ENCODE results near the gene ADCY4.

The ADCY4 gene

GRCh38 chr14:24366721-24367513 is 32.0 kb upstream of the ADCY4 start:
- H3K4me3 ChIP-seq (ENCODE audit: low read depth in 1 of 2, low read length in 2 of 2) = peak overlapping the region; percentile 60 to 70
- peak overlapping the region; percentile 59 to 74 for H3K9ac ChIP-seq (ENCODE audit: low read depth in 1 of 2, low read length in 2 of 2)
- H3K27me3 ChIP-seq (ENCODE audit: control insufficient read depth in 1 of 2, insufficient read depth in 2 of 2, low read length in 2 of 2) = no peaks in the 10 kb centered on the region
- H3K27ac ChIP-seq (ENCODE audit: low read depth, low read length) = peak overlapping the region; percentile 74
- no peaks in the 10 kb centered on the region for H3K36me3 ChIP-seq (ENCODE audit: control insufficient read depth in 1 of 2, insufficient read depth in 2 of 2, low read length in 2 of 2)
- no peaks in the 10 kb centered on the region for H3K9me3 ChIP-seq (ENCODE audit: control insufficient read depth in 1 of 2, low read length in 2 of 2)
- peaks cover 12 to 16% of the 10 kb centered on the region in 2 donors for H3K4me1 ChIP-seq (ENCODE audit: control insufficient read depth in 1 of 2, insufficient read depth in 2 of 2, low read length in 2 of 2)

GRCh38 chr14:24366413-24366720 is 31.5 kb upstream of the ADCY4 start:
- H3K27me3 ChIP-seq (ENCODE audit: control insufficient read depth in 1 of 2, insufficient read depth in 2 of 2, low read length in 2 of 2) = no peaks in the 10 kb centered on the region
- no peaks in the 10 kb centered on the region for H3K9me3 ChIP-seq (ENCODE audit: control insufficient read depth in 1 of 2, low read length in 2 of 2)
- H3K9ac ChIP-seq (ENCODE audit: low read depth in 1 of 2, low read length in 2 of 2) = peak overlapping the region; percentile 59 to 72
- H3K27ac ChIP-seq (ENCODE audit: low read depth, low read length) = peak overlapping the region; percentile 74
- no peaks in the 10 kb centered on the region for H3K36me3 ChIP-seq (ENCODE audit: control insufficient read depth in 1 of 2, insufficient read depth in 2 of 2, low read length in 2 of 2)
- H3K4me1 ChIP-seq (ENCODE audit: control insufficient read depth in 1 of 2, insufficient read depth in 2 of 2, low read length in 2 of 2) = peaks cover 12 to 16% of the 10 kb centered on the region in 2 donors
- H3K4me3 ChIP-seq (ENCODE audit: low read depth in 1 of 2, low read length in 2 of 2) = peak overlapping the region; percentile 60 to 70

- Histone ChIP-seq H3K9ac (ENCODE audit: low read depth in 1 of 2, low read length in 2 of 2) (peak overlapping the region; percentile 59 to 72), H3K4me3 (ENCODE audit: low read depth in 1 of 2, low read length in 2 of 2) (peak overlapping the region; percentile 60 to 70), H3K27me3 (ENCODE audit: control insufficient read depth in 1 of 2, insufficient read depth in 2 of 2, low read length in 2 of 2) (no peaks in the 10 kb centered on the region), H3K4me1 (ENCODE audit: control insufficient read depth in 1 of 2, insufficient read depth in 2 of 2, low read length in 2 of 2) (peaks cover 12 to 16% of the 10 kb centered on the region in 2 donors), H3K27ac (ENCODE audit: low read depth, low read length) (peak overlapping the region; percentile 65), H3K36me3 (ENCODE audit: control insufficient read depth in 1 of 2, insufficient read depth in 2 of 2, low read length in 2 of 2) (no peaks in the 10 kb centered on the region), H3K9me3 (ENCODE audit: control insufficient read depth in 1 of 2, low read length in 2 of 2) (no peaks in the 10 kb centered on the region)
These were observed 30.9 kb upstream of the ADCY4 start for GRCh38 chr14:24365600-24366412.

GRCh38 chr14:24364841-24365240 is 30.0 kb upstream of the ADCY4 start:
- peaks cover 12 to 16% of the 10 kb centered on the region in 2 donors for H3K4me1 ChIP-seq (ENCODE audit: control insufficient read depth in 1 of 2, insufficient read depth in 2 of 2, low read length in 2 of 2)
- H3K36me3 ChIP-seq (ENCODE audit: control insufficient read depth in 1 of 2, insufficient read depth in 2 of 2, low read length in 2 of 2) = no peaks in the 10 kb centered on the region
- no peaks in the 10 kb centered on the region for H3K9me3 ChIP-seq (ENCODE audit: control insufficient read depth in 1 of 2, low read length in 2 of 2)
- no peak overlapping the region for H3K4me3 ChIP-seq (ENCODE audit: low read depth in 1 of 2, low read length in 2 of 2)
- no peak overlapping the region for H3K9ac ChIP-seq (ENCODE audit: low read depth in 1 of 2, low read length in 2 of 2)
- H3K27me3 ChIP-seq (ENCODE audit: control insufficient read depth in 1 of 2, insufficient read depth in 2 of 2, low read length in 2 of 2) = no peaks in the 10 kb centered on the region
- H3K27ac ChIP-seq (ENCODE audit: low read depth, low read length) = no peak overlapping the region

- Histone ChIP-seq H3K9ac (ENCODE audit: low read depth in 1 of 2, low read length in 2 of 2) (no peak overlapping the region), H3K4me3 (ENCODE audit: low read depth in 1 of 2, low read length in 2 of 2) (no peak overlapping the region), H3K27me3 (ENCODE audit: control insufficient read depth in 1 of 2, insufficient read depth in 2 of 2, low read length in 2 of 2) (no peaks in the 10 kb centered on the region), H3K27ac (ENCODE audit: low read depth, low read length) (no peak overlapping the region), H3K4me1 (ENCODE audit: control insufficient read depth in 1 of 2, insufficient read depth in 2 of 2, low read length in 2 of 2) (peaks cover 12 to 16% of the 10 kb centered on the region in 2 donors), H3K36me3 (ENCODE audit: control insufficient read depth in 1 of 2, insufficient read depth in 2 of 2, low read length in 2 of 2) (no peaks in the 10 kb centered on the region), H3K9me3 (ENCODE audit: control insufficient read depth in 1 of 2, low read length in 2 of 2) (no peaks in the 10 kb centered on the region)
These were observed 28.5 kb upstream of the ADCY4 start for GRCh38 chr14:24363401-24363800.

- no peaks in the 10 kb centered on the region for H3K36me3 ChIP-seq (ENCODE audit: control insufficient read depth in 1 of 2, insufficient read depth in 2 of 2, low read length in 2 of 2)
- no peaks in the 10 kb centered on the region for H3K27me3 ChIP-seq (ENCODE audit: control insufficient read depth in 1 of 2, insufficient read depth in 2 of 2, low read length in 2 of 2)
- H3K4me1 ChIP-seq (ENCODE audit: control insufficient read depth in 1 of 2, insufficient read depth in 2 of 2, low read length in 2 of 2) = peaks cover 12 to 13% of the 10 kb centered on the region in 2 donors
- no peak overlapping the region for H3K27ac ChIP-seq (ENCODE audit: low read depth, low read length)
- H3K9me3 ChIP-seq (ENCODE audit: control insufficient read depth in 1 of 2, low read length in 2 of 2) = no peaks in the 10 kb centered on the region
- no peak overlapping the region for H3K4me3 ChIP-seq (ENCODE audit: low read depth in 1 of 2, low read length in 2 of 2)
- H3K9ac ChIP-seq (ENCODE audit: low read depth in 1 of 2, low read length in 2 of 2) = no peak overlapping the region
These were observed 27.5 kb upstream of the ADCY4 start for GRCh38 chr14:24362241-24362960.

- H3K27me3 ChIP-seq (ENCODE audit: control insufficient read depth in 1 of 2, insufficient read depth in 2 of 2, low read length in 2 of 2) = no peaks in the 10 kb centered on the region
These were observed 26.5 kb upstream of the ADCY4 start for GRCh38 chr14:24361326-24361725.

GRCh38 chr14:24360281-24360680 is 25.4 kb upstream of the ADCY4 start:
- Histone ChIP-seq H3K4me1 (ENCODE audit: control insufficient read depth in 1 of 2, insufficient read depth in 2 of 2, low read length in 2 of 2) (peaks cover under 1 to 3% of the 10 kb centered on the region in 2 donors), H3K27ac (ENCODE audit: low read depth, low read length) (no peak overlapping the region), H3K36me3 (ENCODE audit: control insufficient read depth in 1 of 2, insufficient read depth in 2 of 2, low read length in 2 of 2) (no peaks in the 10 kb centered on the region), H3K4me3 (ENCODE audit: low read depth in 1 of 2, low read length in 2 of 2) (no peak overlapping the region), H3K27me3 (ENCODE audit: control insufficient read depth in 1 of 2, insufficient read depth in 2 of 2, low read length in 2 of 2) (no peaks in the 10 kb centered on the region), H3K9me3 (ENCODE audit: control insufficient read depth in 1 of 2, low read length in 2 of 2) (no peaks in the 10 kb centered on the region), H3K9ac (ENCODE audit: low read depth in 1 of 2, low read length in 2 of 2) (no peak overlapping the region)

More at GRCh38 chr14:24361326-24361725, 26.5 kb upstream of the ADCY4 start:
- no peak overlapping the region for H3K9ac ChIP-seq (ENCODE audit: low read depth in 1 of 2, low read length in 2 of 2)
- no peaks in the 10 kb centered on the region for H3K36me3 ChIP-seq (ENCODE audit: control insufficient read depth in 1 of 2, insufficient read depth in 2 of 2, low read length in 2 of 2)
- H3K4me3 ChIP-seq (ENCODE audit: low read depth in 1 of 2, low read length in 2 of 2) = no peak overlapping the region
- H3K27ac ChIP-seq (ENCODE audit: low read depth, low read length) = no peak overlapping the region
- H3K4me1 ChIP-seq (ENCODE audit: control insufficient read depth in 1 of 2, insufficient read depth in 2 of 2, low read length in 2 of 2) = peaks cover 11 to 12% of the 10 kb centered on the region in 2 donors
- no peaks in the 10 kb centered on the region for H3K9me3 ChIP-seq (ENCODE audit: control insufficient read depth in 1 of 2, low read length in 2 of 2)

GRCh38 chr14:24356208-24356607 is 21.3 kb upstream of the ADCY4 start:
- no peaks in the 10 kb centered on the region for H3K36me3 ChIP-seq (ENCODE audit: control insufficient read depth in 1 of 2, insufficient read depth in 2 of 2, low read length in 2 of 2)
- no peak overlapping the region for H3K27ac ChIP-seq (ENCODE audit: low read depth, low read length)
- H3K9ac ChIP-seq (ENCODE audit: low read depth in 1 of 2, low read length in 2 of 2) = no peak overlapping the region
- peaks cover 6 to 9% of the 10 kb centered on the region in 2 donors for H3K4me1 ChIP-seq (ENCODE audit: control insufficient read depth in 1 of 2, insufficient read depth in 2 of 2, low read length in 2 of 2)
- no peak overlapping the region for H3K4me3 ChIP-seq (ENCODE audit: low read depth in 1 of 2, low read length in 2 of 2)
- peaks cover 0 to 4% of the 10 kb centered on the region in 2 donors for H3K27me3 ChIP-seq (ENCODE audit: control insufficient read depth in 1 of 2, insufficient read depth in 2 of 2, low read length in 2 of 2)
- no peaks in the 10 kb centered on the region for H3K9me3 ChIP-seq (ENCODE audit: control insufficient read depth in 1 of 2, low read length in 2 of 2)

- no peaks in the 10 kb centered on the region for H3K36me3 ChIP-seq (ENCODE audit: control insufficient read depth in 1 of 2, insufficient read depth in 2 of 2, low read length in 2 of 2)
- peaks cover 6 to 9% of the 10 kb centered on the region in 2 donors for H3K4me1 ChIP-seq (ENCODE audit: control insufficient read depth in 1 of 2, insufficient read depth in 2 of 2, low read length in 2 of 2)
- H3K9ac ChIP-seq (ENCODE audit: low read depth in 1 of 2, low read length in 2 of 2) = no peak overlapping the region
- H3K4me3 ChIP-seq (ENCODE audit: low read depth in 1 of 2, low read length in 2 of 2) = no peak overlapping the region
- H3K27ac ChIP-seq (ENCODE audit: low read depth, low read length) = no peak overlapping the region
- peaks cover 0 to 4% of the 10 kb centered on the region in 2 donors for H3K27me3 ChIP-seq (ENCODE audit: control insufficient read depth in 1 of 2, insufficient read depth in 2 of 2, low read length in 2 of 2)
- no peaks in the 10 kb centered on the region for H3K9me3 ChIP-seq (ENCODE audit: control insufficient read depth in 1 of 2, low read length in 2 of 2)
These were observed 20.1 kb upstream of the ADCY4 start for GRCh38 chr14:24355009-24355408.
